LNCaP clone FGC (cell line): ENCODE results near the gene FRAS1.

Source experiments
- DNase-seq: peaks from one replicate; pipeline ENCODE4 v3.0.0-alpha.2; 2011; ENCODE audit warnings: low read depth
- H3K4me3 ChIP-seq: 2 replicates; pipeline ENCODE4 v1.5.1; 2011; ENCODE audit warnings: mild to moderate bottlenecking, low read depth, low read length, control low read depth
- TF ChIP-seq, protein P1 (sequence below): IDR thresholded peaks from 2 replicates; pipeline ENCODE4 v1.5.1; 2012; ENCODE audit warnings: mild to moderate bottlenecking; ENCODE audit not compliant: control insufficient read depth, insufficient read depth; ENCODE audit errors: extremely low read depth

FRAS1 gene

GRCh38 chr4:78519962-78520361 is 462.8 kb downstream of the FRAS1 start:
- DNase-seq = no peak
- TF ChIP-seq, protein P1, sequence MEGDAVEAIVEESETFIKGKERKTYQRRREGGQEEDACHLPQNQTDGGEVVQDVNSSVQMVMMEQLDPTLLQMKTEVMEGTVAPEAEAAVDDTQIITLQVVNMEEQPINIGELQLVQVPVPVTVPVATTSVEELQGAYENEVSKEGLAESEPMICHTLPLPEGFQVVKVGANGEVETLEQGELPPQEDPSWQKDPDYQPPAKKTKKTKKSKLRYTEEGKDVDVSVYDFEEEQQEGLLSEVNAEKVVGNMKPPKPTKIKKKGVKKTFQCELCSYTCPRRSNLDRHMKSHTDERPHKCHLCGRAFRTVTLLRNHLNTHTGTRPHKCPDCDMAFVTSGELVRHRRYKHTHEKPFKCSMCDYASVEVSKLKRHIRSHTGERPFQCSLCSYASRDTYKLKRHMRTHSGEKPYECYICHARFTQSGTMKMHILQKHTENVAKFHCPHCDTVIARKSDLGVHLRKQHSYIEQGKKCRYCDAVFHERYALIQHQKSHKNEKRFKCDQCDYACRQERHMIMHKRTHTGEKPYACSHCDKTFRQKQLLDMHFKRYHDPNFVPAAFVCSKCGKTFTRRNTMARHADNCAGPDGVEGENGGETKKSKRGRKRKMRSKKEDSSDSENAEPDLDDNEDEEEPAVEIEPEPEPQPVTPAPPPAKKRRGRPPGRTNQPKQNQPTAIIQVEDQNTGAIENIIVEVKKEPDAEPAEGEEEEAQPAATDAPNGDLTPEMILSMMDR = no peak
- no peak overlapping the region for H3K4me3 ChIP-seq

DNA sequence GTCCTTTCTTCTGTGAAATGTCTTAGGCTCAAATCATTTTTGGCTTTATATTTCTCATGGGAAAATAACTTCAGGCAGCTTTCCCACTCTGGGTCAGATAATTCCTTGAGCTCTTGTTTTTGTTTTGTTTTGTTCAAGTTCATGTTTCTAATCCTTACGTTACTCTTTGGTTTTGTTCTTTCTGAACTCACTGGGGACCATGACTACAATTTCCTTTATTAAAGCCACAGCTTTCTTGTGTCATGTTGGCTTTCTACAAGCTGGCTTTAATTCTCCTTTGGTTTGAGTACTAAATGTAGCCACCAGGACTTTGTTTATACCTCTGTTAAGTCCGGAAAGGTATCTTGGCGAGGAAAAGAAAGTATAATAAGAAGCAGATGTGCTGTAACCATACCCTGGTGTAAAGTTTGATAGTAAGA is 463.7 kb downstream of the FRAS1 start:
- DNase-seq = no peak
- no peak overlapping the region for H3K4me3 ChIP-seq
- TF ChIP-seq, protein P1 = no peak

GRCh38 chr4:78524009-78524408 is 466.9 kb downstream of the FRAS1 start:
- no peak overlapping the region for H3K4me3 ChIP-seq
- DNase-seq = no peak
- TF ChIP-seq, protein P1 = no peak

- H3K4me3 ChIP-seq = no peak overlapping the region
- DNase-seq = no peak
- TF ChIP-seq, protein P1 = no peak
These were observed 468.4 kb downstream of the FRAS1 start for GRCh38 chr4:78525559-78525958.

- no peak overlapping the region for H3K4me3 ChIP-seq
- TF ChIP-seq, protein P1 = no peak
- DNase-seq = no peak
These were observed 470.0 kb downstream of the FRAS1 start for GRCh38 chr4:78527103-78527502.

DNA sequence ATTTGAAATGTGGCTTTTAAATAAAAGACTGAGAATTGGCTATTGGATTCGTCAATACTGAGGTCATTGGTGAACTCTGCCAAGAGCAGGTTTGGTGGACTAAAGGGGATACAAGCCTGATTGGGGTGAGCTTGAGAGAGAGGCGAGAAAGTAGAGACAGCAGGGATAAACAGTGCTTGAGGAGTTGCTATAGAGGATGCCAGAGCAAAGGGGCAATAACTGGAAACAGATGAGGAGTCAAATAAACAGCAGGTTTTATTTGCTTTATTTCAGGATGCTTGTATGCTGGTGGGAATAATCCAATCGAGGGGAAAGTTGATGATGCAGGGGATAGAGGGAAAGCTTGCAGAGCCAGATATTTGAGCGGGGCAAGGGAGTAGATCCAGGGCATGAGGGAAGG is 470.4 kb downstream of the FRAS1 start:
- no peak overlapping the region for H3K4me3 ChIP-seq
- no peak for DNase-seq
- TF ChIP-seq, protein P1 = no peak

DNA sequence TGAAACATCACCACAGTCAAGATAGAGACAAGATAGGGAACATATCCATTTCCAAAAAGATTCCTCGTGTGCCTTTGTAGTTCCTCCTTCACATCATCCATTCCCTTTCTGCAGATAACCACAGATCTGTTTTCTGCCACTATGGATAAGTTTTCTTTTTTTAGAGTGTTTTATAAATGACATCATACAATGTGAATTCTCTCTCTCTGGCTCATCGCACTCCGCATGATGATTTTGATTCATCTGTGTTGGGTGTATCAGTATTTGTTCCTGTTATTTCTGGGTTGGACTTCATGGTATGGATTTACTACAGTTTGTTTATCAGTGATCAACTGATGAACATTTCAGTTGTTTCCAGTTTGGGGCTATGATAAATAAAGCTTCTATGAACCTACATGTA is 471.2 kb downstream of the FRAS1 start:
- TF ChIP-seq, protein P1 = no peak
- H3K4me3 ChIP-seq = no peak overlapping the region
- DNase-seq = no peak
